Measurements from ENCODE around the gene KANSL1L. TPM values are rescaled to one million over a fixed set of nuclear protein-coding genes. Genes with fewer than 3 reads are reported as not detected.

The KANSL1L gene
- polyA plus RNA-seq, 3 donors from 2014 or later, result 1.0 to 1.4 (median 1.1) TPM

GRCh38 chr2:209990838-209991237, 180.4 kb downstream of the KANSL1L start:
- Mint-ChIP-seq H3K36me3 (no peaks in the 10 kb centered on the region), H3K9me3 (no peaks in the 10 kb centered on the region), H3K4me3 (no peak overlapping the region), H3K4me1 (peaks cover 0 to 1% of the 10 kb centered on the region in 2 donors), H3K27ac (no peak overlapping the region), H3K27me3 (ENCODE audit: low read depth in 3 of 3) (peaks cover 0 to 4% (median 1%) of the 10 kb centered on the region in 3 donors)
- no peak for DNase-seq

DNA sequence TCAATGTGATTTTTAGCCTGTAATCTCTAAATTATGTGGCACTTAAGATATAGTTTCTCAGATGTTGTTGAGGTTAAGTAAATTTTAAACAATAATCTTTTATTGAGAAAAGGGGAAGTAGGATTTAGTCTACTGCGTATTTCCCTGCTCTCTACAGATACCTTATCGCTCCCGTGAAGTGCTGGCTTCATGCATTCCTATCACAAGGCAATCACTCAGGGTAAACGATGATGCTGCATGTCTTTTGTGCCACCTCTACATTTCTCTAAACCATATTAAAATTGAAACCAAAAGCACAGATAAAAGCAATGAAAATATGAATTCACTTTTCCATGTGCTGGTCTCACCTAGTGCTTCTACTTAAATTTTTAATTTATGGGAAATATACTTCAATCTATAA, 183.2 kb downstream of the KANSL1L start:
- H3K36me3 Mint-ChIP-seq, result no peaks in the 10 kb centered on the region
- H3K4me1 Mint-ChIP-seq, result peaks cover 0 to 3% of the 10 kb centered on the region in 2 donors
- H3K27me3 Mint-ChIP-seq (ENCODE audit: low read depth in 3 of 3), result peaks cover 0 to 8% (median 1%) of the 10 kb centered on the region in 3 donors
- DNase-seq, result no peak
- no peak overlapping the region for H3K4me3 Mint-ChIP-seq
- H3K9me3 Mint-ChIP-seq, result no peaks in the 10 kb centered on the region
- H3K27ac Mint-ChIP-seq, result no peak overlapping the region

DNA sequence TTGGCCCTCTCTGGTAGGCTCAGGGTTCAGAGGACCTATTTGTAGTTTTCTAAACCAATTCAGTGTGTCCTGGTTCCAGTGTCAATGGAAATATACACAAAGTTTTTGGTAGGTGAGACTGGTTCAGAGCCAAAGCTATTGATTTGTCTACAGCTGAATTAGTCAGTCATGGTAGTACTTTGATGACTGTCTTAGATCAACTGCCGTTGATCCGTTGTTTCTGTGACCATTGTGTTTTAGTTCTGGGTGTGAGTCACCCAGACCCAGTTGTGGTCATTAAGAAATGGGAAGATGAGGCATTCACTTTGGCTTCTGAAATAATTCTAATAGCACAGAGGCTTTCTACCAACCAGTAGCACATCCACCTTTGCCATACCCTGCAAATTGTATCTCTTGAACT, 184.8 kb downstream of the KANSL1L start:
- Mint-ChIP-seq H3K36me3 (no peaks in the 10 kb centered on the region), H3K27ac (no peak overlapping the region), H3K4me3 (no peak overlapping the region), H3K9me3 (no peaks in the 10 kb centered on the region), H3K27me3 (ENCODE audit: low read depth in 3 of 3) (peaks cover 0 to 8% (median 1%) of the 10 kb centered on the region in 3 donors), H3K4me1 (peaks cover 0 to 3% of the 10 kb centered on the region in 2 donors)
- DNase-seq, result no peak

- Mint-ChIP-seq H3K27me3 (ENCODE audit: low read depth in 3 of 3) (peaks cover 0 to 8% (median 1%) of the 10 kb centered on the region in 3 donors), H3K9me3 (no peaks in the 10 kb centered on the region), H3K4me3 (no peak overlapping the region), H3K4me1 (peaks cover 0 to 3% of the 10 kb centered on the region in 2 donors), H3K27ac (peak overlapping the region in 1 of 6 donors; percentile 25), H3K36me3 (no peaks in the 10 kb centered on the region)
- DNase-seq, result no peak
Observed at GRCh38 chr2:209985874-209986273, 185.3 kb downstream of the KANSL1L start.

DNA sequence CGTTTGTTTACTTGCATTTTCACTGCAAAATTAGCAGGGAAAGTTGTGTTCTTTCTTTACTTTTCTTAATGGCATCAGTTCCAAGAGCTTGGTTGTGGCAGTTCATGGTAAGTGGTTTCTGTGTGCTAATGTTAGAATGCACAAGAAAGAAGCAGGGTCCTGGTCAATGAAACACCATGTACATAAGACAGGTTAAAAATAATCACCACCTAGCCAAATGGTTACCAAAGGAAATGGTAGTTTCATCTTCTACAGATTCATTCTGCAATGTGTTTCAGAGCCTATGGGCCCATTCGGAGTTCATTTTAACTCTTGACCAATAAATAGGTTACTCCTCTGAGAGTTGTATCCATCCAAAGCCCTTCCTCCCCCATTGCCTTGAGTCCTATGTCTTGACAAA, 186.9 kb downstream of the KANSL1L start:
- no peak for DNase-seq
- Mint-ChIP-seq H3K9me3 (no peaks in the 10 kb centered on the region), H3K27ac (no peak overlapping the region), H3K4me3 (no peak overlapping the region), H3K27me3 (ENCODE audit: low read depth in 3 of 3) (peaks cover 1 to 5% (median 2%) of the 10 kb centered on the region in 3 donors), H3K36me3 (no peaks in the 10 kb centered on the region), H3K4me1 (peaks cover 0 to 3% of the 10 kb centered on the region in 2 donors)

DNA sequence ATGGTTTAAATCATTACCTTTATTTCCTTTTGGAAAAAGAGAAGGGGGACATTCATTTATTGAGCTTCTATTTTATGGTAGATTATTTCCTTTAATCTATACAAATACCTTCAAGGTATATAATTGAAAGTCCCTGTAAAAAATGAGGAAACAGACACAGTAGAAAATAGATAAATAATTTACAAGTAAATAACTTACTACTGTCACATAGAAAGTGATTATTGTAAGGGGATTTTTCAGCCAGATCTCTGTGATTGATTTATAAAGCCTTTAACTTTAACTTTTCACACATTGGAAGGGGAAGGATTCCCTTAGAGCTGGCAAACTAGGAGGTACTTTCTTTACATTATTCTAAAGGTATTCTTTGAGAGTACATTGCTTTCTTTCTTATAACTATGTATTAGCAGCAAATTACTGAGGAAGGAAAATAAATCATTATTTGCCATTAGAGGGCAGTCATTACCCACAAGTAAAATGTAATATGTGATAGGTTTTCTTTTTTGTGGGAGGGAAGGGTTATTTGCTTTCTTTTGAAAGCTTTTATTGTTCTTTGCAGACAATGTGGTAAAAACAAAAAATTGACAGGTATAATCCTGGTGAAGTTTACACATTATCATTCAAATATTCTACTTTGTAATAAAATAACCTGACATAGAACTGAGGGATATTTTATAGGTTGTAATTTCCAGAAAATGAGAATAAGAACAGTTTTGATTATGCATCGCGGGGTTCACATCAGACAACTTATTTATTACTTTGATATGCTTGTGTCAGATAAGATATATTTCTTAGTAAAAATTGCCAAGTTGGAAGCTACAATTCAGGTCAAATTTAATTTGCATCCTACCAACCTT, 193.6 kb downstream of the KANSL1L start:
- peak; percentile 40 to 50 (median 46) for DNase-seq
- Mint-ChIP-seq H3K9me3 (no peaks in the 10 kb centered on the region), H3K36me3 (no peaks in the 10 kb centered on the region), H3K4me1 (peaks cover 3 to 4% of the 10 kb centered on the region in 2 donors), H3K27me3 (ENCODE audit: low read depth in 3 of 3) (peaks cover 0 to 2% (median 2%) of the 10 kb centered on the region in 3 donors), H3K4me3 (no peak overlapping the region), H3K27ac (no peak overlapping the region)

- Mint-ChIP-seq H3K36me3 (no peaks in the 10 kb centered on the region), H3K9me3 (no peaks in the 10 kb centered on the region), H3K27ac (no peak overlapping the region), H3K4me1 (peaks cover 3 to 4% of the 10 kb centered on the region in 2 donors), H3K4me3 (no peak overlapping the region), H3K27me3 (ENCODE audit: low read depth in 3 of 3) (peaks cover 0 to 2% (median 2%) of the 10 kb centered on the region in 3 donors)
- DNase-seq, result no peak
Observed at GRCh38 chr2:209976698-209977385, 194.4 kb downstream of the KANSL1L start.

GRCh38 chr2:209974576-209974975, 196.6 kb downstream of the KANSL1L start:
- DNase-seq, result no peak
- H3K4me3 Mint-ChIP-seq, result no peak overlapping the region
- no peaks in the 10 kb centered on the region for H3K36me3 Mint-ChIP-seq
- H3K4me1 Mint-ChIP-seq, result peaks cover 3 to 4% of the 10 kb centered on the region in 2 donors
- H3K27ac Mint-ChIP-seq, result no peak overlapping the region
- no peaks in the 10 kb centered on the region for H3K9me3 Mint-ChIP-seq
- H3K27me3 Mint-ChIP-seq (ENCODE audit: low read depth in 3 of 3), result peaks cover 0 to 2% (median under 1%) of the 10 kb centered on the region in 3 donors

DNA sequence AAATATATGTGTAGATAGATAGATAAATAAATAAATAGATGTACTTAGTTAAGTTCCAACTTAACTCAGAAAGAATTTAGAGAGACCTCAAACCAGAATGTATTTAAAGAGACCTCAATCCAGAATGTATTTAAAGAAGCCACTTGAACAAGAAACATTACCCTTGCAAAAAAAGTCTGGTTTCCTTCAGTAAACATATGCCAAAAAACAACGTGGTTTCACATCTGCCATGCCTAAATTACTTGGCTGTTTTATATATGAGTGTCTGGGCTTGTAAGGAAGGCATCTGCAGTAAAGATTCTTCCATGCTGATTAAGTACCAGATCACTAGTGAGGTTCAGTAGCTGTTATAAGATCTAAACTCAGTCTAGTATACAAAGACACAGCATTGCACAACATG, 197.9 kb downstream of the KANSL1L start:
- H3K27me3 Mint-ChIP-seq (ENCODE audit: low read depth in 3 of 3), result peaks cover 0 to 2% (median 0%) of the 10 kb centered on the region in 3 donors
- no peak overlapping the region for H3K4me3 Mint-ChIP-seq

More for the DNA sequence above, 197.9 kb downstream of the KANSL1L start:
- H3K36me3 Mint-ChIP-seq, result no peaks in the 10 kb centered on the region
- no peak for DNase-seq
- H3K27ac Mint-ChIP-seq, result no peak overlapping the region
- peaks cover 3 to 4% of the 10 kb centered on the region in 2 donors for H3K4me1 Mint-ChIP-seq
- no peaks in the 10 kb centered on the region for H3K9me3 Mint-ChIP-seq

Other genes starting within 250 kb of the KANSL1L start
- gene RPE, start 168.8 kb downstream of the KANSL1L start, polyA plus RNA-seq, result 10 to 100 TPM; 33.2 to 45.3 (median 34.0) TPM
- not detected for gene ACADL, start 54.0 kb upstream of the KANSL1L start, polyA plus RNA-seq
- not detected for gene MYL1, start 143.8 kb upstream of the KANSL1L start, polyA plus RNA-seq